Measurements from ENCODE around the gene CTNS.
"Not testable (repeated sequence)": the region's sequence is repeated elsewhere in the genome, so short reads cannot be mapped to it uniquely, and the experiment has no call there.

- TF ChIP-seq EP300, CTCF, POLR2A (IDR thresholded peaks at IDR 0.05): not testable (repeated sequence)
These were observed 69.1 kb downstream of the CTNS start for GRCh38 chr17:3705718-3705984.
